ENCODE data around the gene MYO1E.

The MYO1E gene

GRCh38 chr15:59157840-59158700 lies 214.6 kb downstream of the MYO1E start:
- no peak for TF ChIP-seq EZH2 (IDR thresholded peaks at IDR 0.05)
- no peak for TF ChIP-seq FOXP2 (optimal IDR thresholded peaks at IDR 0.05; ENCODE audit: control extremely low read depth, extremely low read length, insufficient read depth)
- TF ChIP-seq POLR2AphosphoS5 (IDR thresholded peaks at IDR 0.05; ENCODE audit: borderline replicate concordance, low read depth, low read length), result no peak
- DNase-seq (ENCODE audit: low read depth, low spot score), result no peak
- Histone ChIP-seq H3K27ac (peak overlapping the region; percentile 33; the same call in 1 of the 2 replicates), H3K9ac (ENCODE audit: insufficient read length) (no peak overlapping the region), H3K36me3 (ENCODE audit: insufficient read depth, low read length) (no peaks in the 10 kb centered on the region), H3K9me3 (ENCODE audit: low read depth, low read length) (no peaks in the 10 kb centered on the region), H3K4me3 (no peak overlapping the region)

DNA sequence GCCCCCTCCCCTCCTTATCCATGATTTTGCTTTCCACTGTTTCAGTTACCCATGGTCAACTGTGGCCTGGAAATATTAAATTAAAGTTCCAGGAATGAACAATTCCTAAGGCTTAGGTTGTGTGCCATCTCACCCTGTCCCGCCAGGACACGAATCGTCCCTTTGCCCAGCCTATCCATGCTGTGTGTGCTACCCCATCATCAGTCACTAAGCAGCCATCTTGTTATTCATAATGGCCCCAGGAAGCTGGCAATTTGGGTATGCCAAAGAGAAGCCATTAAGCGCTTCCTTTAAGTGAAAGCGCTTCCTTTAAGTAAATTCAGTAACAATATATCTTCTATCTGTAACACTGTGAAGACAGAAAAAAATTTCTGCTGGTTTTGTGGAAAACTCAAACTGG lies 215.3 kb downstream of the MYO1E start:
- no peak for DNase-seq (ENCODE audit: low read depth, low spot score)
- H3K27ac ChIP-seq, result peak overlapping the region; percentile 33; the same call in 1 of the 2 replicates
- no peaks in the 10 kb centered on the region for H3K36me3 ChIP-seq (ENCODE audit: insufficient read depth, low read length)
- no peak overlapping the region for H3K4me3 ChIP-seq
- no peak overlapping the region for H3K9ac ChIP-seq (ENCODE audit: insufficient read length)
- no peaks in the 10 kb centered on the region for H3K9me3 ChIP-seq (ENCODE audit: low read depth, low read length)
- TF ChIP-seq EZH2 (IDR thresholded peaks at IDR 0.05), result no peak
- no peak for TF ChIP-seq FOXP2 (optimal IDR thresholded peaks at IDR 0.05; ENCODE audit: control extremely low read depth, extremely low read length, insufficient read depth)
- TF ChIP-seq POLR2AphosphoS5 (IDR thresholded peaks at IDR 0.05; ENCODE audit: borderline replicate concordance, low read depth, low read length), result no peak

- Histone ChIP-seq H3K36me3 (ENCODE audit: insufficient read depth, low read length) (no peaks in the 10 kb centered on the region), H3K27ac (no peak overlapping the region), H3K9me3 (ENCODE audit: low read depth, low read length) (no peaks in the 10 kb centered on the region), H3K9ac (ENCODE audit: insufficient read length) (no peak overlapping the region), H3K4me3 (no peak overlapping the region)
- no peak for DNase-seq (ENCODE audit: low read depth, low spot score)
- no peak for TF ChIP-seq POLR2AphosphoS5 (IDR thresholded peaks at IDR 0.05; ENCODE audit: borderline replicate concordance, low read depth, low read length)
- no peak for TF ChIP-seq FOXP2 (optimal IDR thresholded peaks at IDR 0.05; ENCODE audit: control extremely low read depth, extremely low read length, insufficient read depth)
These were observed 217.2 kb downstream of the MYO1E start for GRCh38 chr15:59155431-59155830.

- Histone ChIP-seq H3K9me3 (ENCODE audit: low read depth, low read length) (no peaks in the 10 kb centered on the region), H3K36me3 (ENCODE audit: insufficient read depth, low read length) (no peaks in the 10 kb centered on the region), H3K9ac (ENCODE audit: insufficient read length) (no peak overlapping the region), H3K27ac (no peak overlapping the region), H3K4me3 (no peak overlapping the region)
- TF ChIP-seq EZH2 (IDR thresholded peaks at IDR 0.05) (no peak), POLR2AphosphoS5 (IDR thresholded peaks at IDR 0.05; ENCODE audit: borderline replicate concordance, low read depth, low read length) (no peak), FOXP2 (optimal IDR thresholded peaks at IDR 0.05; ENCODE audit: control extremely low read depth, extremely low read length, insufficient read depth) (no peak)
- no peak for DNase-seq (ENCODE audit: low read depth, low spot score)
These were observed 218.4 kb downstream of the MYO1E start for GRCh38 chr15:59154243-59154642.

DNA sequence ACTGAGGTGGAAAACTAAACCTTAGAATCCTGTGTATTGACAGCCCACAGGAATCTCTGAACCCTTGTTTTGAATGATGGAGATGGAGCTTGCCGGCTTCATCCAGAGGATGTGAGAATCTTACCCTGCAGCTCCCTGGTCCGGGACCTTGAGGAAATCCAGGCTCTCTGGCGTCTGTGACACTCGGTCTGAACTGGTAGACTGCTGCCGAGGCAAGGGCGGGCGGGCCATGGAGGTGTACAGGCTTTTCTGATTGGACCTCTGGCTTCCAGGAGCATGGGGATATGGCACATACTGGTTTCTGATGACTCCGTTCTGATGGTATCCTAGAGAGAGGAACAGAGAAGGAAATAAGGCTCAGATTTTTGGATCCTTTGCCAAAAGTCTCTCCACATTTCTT lies 219.2 kb downstream of the MYO1E start:
- no peaks in the 10 kb centered on the region for H3K36me3 ChIP-seq (ENCODE audit: insufficient read depth, low read length)
- no peak overlapping the region for H3K27ac ChIP-seq
- no peak for TF ChIP-seq FOXP2 (optimal IDR thresholded peaks at IDR 0.05; ENCODE audit: control extremely low read depth, extremely low read length, insufficient read depth)
- TF ChIP-seq EZH2 (IDR thresholded peaks at IDR 0.05), result no peak
- TF ChIP-seq POLR2AphosphoS5 (IDR thresholded peaks at IDR 0.05; ENCODE audit: borderline replicate concordance, low read depth, low read length), result no peak

DNA sequence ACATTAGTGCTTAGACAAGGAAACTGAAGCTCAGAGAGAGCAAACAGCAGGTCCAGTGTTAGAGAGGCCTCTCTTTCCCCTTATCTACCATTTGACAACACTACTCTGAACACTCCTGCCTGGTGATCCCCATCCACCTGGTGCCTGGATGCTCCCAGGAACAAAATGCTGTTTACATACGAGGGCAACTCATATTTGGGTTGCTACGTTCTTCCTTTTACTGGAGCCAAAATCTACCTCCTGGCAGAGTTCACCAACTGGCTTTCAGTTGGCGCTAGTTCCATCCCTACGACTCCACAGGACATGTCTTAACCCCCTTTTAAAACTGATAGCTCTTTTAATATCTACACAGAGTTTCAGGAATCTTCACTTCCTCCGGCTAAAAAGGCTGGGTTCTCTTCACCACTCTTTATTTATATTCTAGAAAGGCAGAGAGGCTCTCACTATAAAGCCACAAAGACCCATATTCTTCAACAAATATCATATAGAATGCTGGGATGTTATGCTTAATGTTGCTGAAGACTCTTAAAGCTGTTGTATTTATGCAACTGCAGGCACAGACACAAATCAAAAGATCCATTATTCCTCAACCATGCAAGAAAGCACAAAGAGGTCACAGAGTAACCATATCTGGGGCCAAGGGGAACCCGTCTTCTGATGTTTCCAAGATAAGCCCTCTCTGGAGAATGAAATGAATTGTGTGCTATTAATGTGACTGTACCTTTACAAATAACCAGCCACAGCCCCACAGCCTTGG lies 219.8 kb downstream of the MYO1E start:
- Histone ChIP-seq H3K36me3 (ENCODE audit: insufficient read depth, low read length) (no peaks in the 10 kb centered on the region), H3K9ac (ENCODE audit: insufficient read length) (no peak overlapping the region), H3K4me3 (no peak overlapping the region), H3K9me3 (ENCODE audit: low read depth, low read length) (no peaks in the 10 kb centered on the region), H3K27ac (no peak overlapping the region)
- no peak for DNase-seq (ENCODE audit: low read depth, low spot score)
- no peak for TF ChIP-seq EZH2 (IDR thresholded peaks at IDR 0.05)
- TF ChIP-seq POLR2AphosphoS5 (IDR thresholded peaks at IDR 0.05; ENCODE audit: borderline replicate concordance, low read depth, low read length), result no peak
- no peak for TF ChIP-seq FOXP2 (optimal IDR thresholded peaks at IDR 0.05; ENCODE audit: control extremely low read depth, extremely low read length, insufficient read depth)

More for the DNA sequence above, 219.2 kb downstream of the MYO1E start:
- no peak overlapping the region for H3K4me3 ChIP-seq
- no peak overlapping the region for H3K9ac ChIP-seq (ENCODE audit: insufficient read length)
- no peak for DNase-seq (ENCODE audit: low read depth, low spot score)
- H3K9me3 ChIP-seq (ENCODE audit: low read depth, low read length), result no peaks in the 10 kb centered on the region

DNA sequence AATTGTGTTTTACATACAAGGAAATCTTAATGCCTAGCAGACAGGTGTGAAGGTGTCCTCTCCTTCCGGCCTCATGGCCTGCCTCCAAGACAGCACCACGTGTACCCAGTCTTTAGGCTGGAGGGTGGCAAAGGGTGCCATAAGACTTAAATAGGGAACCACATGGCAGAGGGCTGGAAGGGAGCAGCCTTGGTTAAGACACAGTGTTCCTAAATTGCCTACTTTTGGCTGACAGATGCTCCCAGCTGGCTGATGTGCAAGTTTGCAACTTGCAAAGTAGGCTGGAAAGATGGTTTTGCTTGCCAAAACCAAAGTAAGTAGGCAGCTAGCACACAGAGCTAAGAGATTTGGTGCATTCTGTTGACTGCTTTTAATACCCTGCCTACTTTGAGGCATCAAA lies 222.5 kb downstream of the MYO1E start:
- Histone ChIP-seq H3K36me3 (ENCODE audit: insufficient read depth, low read length) (no peaks in the 10 kb centered on the region), H3K9me3 (ENCODE audit: low read depth, low read length) (no peaks in the 10 kb centered on the region), H3K27ac (no peak overlapping the region), H3K9ac (ENCODE audit: insufficient read length) (no peak overlapping the region), H3K4me3 (no peak overlapping the region)
- TF ChIP-seq POLR2AphosphoS5 (IDR thresholded peaks at IDR 0.05; ENCODE audit: borderline replicate concordance, low read depth, low read length) (no peak), FOXP2 (optimal IDR thresholded peaks at IDR 0.05; ENCODE audit: control extremely low read depth, extremely low read length, insufficient read depth) (no peak), EZH2 (IDR thresholded peaks at IDR 0.05) (no peak)
- no peak for DNase-seq (ENCODE audit: low read depth, low spot score)

- H3K9me3 ChIP-seq (ENCODE audit: low read depth, low read length), result no peaks in the 10 kb centered on the region
- no peak for DNase-seq (ENCODE audit: low read depth, low spot score)
- no peak for TF ChIP-seq EZH2 (IDR thresholded peaks at IDR 0.05)
- TF ChIP-seq POLR2AphosphoS5 (IDR thresholded peaks at IDR 0.05; ENCODE audit: borderline replicate concordance, low read depth, low read length), result no peak
- no peak for TF ChIP-seq FOXP2 (optimal IDR thresholded peaks at IDR 0.05; ENCODE audit: control extremely low read depth, extremely low read length, insufficient read depth)
- no peak overlapping the region for H3K27ac ChIP-seq
- no peak overlapping the region for H3K4me3 ChIP-seq
- H3K9ac ChIP-seq (ENCODE audit: insufficient read length), result no peak overlapping the region
- no peaks in the 10 kb centered on the region for H3K36me3 ChIP-seq (ENCODE audit: insufficient read depth, low read length)
These were observed 224.4 kb downstream of the MYO1E start for GRCh38 chr15:59148153-59148833.
